ENCODE measurements around the gene ACLY.
"Not testable (repeated sequence)": the region's sequence is repeated elsewhere in the genome, so short reads cannot be mapped to it uniquely, and the experiment has no call there.

Gene ACLY

GRCh38 chr17:41937970-41938954 lies 19.5 kb upstream of the ACLY start:
- no peak for TF ChIP-seq CTCF (IDR thresholded peaks at IDR 0.05; ENCODE audit: low read depth, low read length)
- DNase-seq (ENCODE audit: extremely low read depth, low read depth): no peak

GRCh38 chr17:41935641-41936040 lies 16.9 kb upstream of the ACLY start:
- TF ChIP-seq CTCF (IDR thresholded peaks at IDR 0.05; ENCODE audit: low read depth, low read length): no peak
- DNase-seq (ENCODE audit: extremely low read depth, low read depth): no peak

GRCh38 chr17:41932816-41933389 lies 14.2 kb upstream of the ACLY start:
- DNase-seq (ENCODE audit: extremely low read depth, low read depth): no peak
- no peak for TF ChIP-seq CTCF (IDR thresholded peaks at IDR 0.05; ENCODE audit: low read depth, low read length)

- DNase-seq (ENCODE audit: extremely low read depth, low read depth): not testable (repeated sequence)
Measured at GRCh38 chr17:41931715-41932114, 13.0 kb upstream of the ACLY start.

GRCh38 chr17:41930833-41931156 lies 12.0 kb upstream of the ACLY start:
- DNase-seq (ENCODE audit: extremely low read depth, low read depth): not testable (repeated sequence)

- TF ChIP-seq CTCF (IDR thresholded peaks at IDR 0.05; ENCODE audit: low read depth, low read length): peak; percentile 44
- peak; percentile 93 for DNase-seq (ENCODE audit: extremely low read depth, low read depth)
Measured at GRCh38 chr17:41930009-41930832, 11.5 kb upstream of the ACLY start, which contains the start of gene ODAD4. ODAD4 (plus strand) TSS chr17:41930617; CDS start chr17:41930724, 107 bp downstream.

GRCh38 chr17:41928693-41929251 lies 10.0 kb upstream of the ACLY start:
- no peak for TF ChIP-seq CTCF (IDR thresholded peaks at IDR 0.05; ENCODE audit: low read depth, low read length)
- no peak for DNase-seq (ENCODE audit: extremely low read depth, low read depth)

All from AG09319 (cell line).